ENCODE measurements around the gene IL25. TPM values are rescaled to one million over a fixed set of nuclear protein-coding genes. Genes with fewer than 3 reads are reported as not detected.
"Not testable (repeated sequence)": the region's sequence is repeated elsewhere in the genome, so short reads cannot be mapped to it uniquely, and the experiment has no call there.

IL25 gene
- not detected for total RNA-seq

GRCh38 chr14:23372509-23372908, at the start of gene IL25:
IL25 (plus strand) TSS chr14:23372809.
- Mint-ChIP-seq H3K4me3 (no peak within 1 kb of the TSS), H3K36me3 (no peaks in the 10 kb centered on the region), H3K27me3 (peaks cover 11% of the 10 kb centered on the region), H3K27ac (no peak within 1 kb of the TSS), H3K9me3 (ENCODE audit: low read depth) (no peaks in the 10 kb centered on the region), H3K4me1 (peaks cover 10% of the 10 kb centered on the region)
- ATAC-seq (no peak), DNase-seq (no peak)
- CTCF ChIA-PET, result interaction anchor here (1.2 kb wide), 1 partner anchor 295 kb away, joined by 3 read pairs; no protein-coding TSS in a partner anchor

DNA sequence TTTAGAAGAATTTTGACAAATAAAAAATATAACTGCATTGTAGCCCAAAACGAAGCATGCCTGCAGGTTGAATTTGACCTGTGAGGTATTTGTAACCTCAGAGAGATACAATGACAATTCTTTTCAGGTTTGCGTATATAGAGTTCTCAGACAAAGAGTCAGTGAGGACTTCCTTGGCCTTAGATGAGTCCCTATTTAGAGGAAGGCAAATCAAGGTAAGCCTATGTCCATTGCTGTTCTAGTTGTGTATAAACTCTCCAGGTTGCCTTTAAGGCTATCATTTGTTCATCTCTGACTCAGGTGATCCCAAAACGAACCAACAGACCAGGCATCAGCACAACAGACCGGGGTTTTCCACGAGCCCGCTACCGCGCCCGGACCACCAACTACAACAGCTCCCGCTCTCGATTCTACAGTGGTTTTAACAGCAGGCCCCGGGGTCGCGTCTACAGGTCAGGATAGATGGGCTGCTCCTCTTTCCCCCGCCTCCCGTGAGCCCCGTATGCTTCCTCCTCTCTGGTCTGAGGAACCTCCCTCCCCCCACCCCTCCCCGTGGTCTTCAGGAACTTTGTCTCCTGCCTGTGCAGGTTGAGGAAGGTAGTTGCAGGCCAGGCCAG, 48.7 kb upstream of the IL25 start:
- H3K36me3 Mint-ChIP-seq, result peaks cover 35% of the 10 kb centered on the region
- no peak overlapping the region for H3K4me3 Mint-ChIP-seq
- no peaks in the 10 kb centered on the region for H3K9me3 Mint-ChIP-seq (ENCODE audit: low read depth)
- peaks cover 33% of the 10 kb centered on the region for H3K4me1 Mint-ChIP-seq
- ATAC-seq, result no peak
- no peaks in the 10 kb centered on the region for H3K27me3 Mint-ChIP-seq
- H3K27ac Mint-ChIP-seq, result no peak overlapping the region
- DNase-seq, result no peak
- CTCF ChIA-PET, result interaction anchor here (1.0 to 10.7 kb wide), 3 partner anchors 22 to 203 kb away, joined by 3 to 119 read pairs (median 3); partner anchors contain the start of gene PPP1R3E

- ATAC-seq (no peak), DNase-seq (peak; percentile 23)
- Mint-ChIP-seq H3K27me3 (no peaks in the 10 kb centered on the region), H3K36me3 (peaks cover 35% of the 10 kb centered on the region), H3K9me3 (ENCODE audit: low read depth) (no peaks in the 10 kb centered on the region), H3K27ac (no peak overlapping the region), H3K4me3 (no peak overlapping the region), H3K4me1 (peaks cover 33% of the 10 kb centered on the region)
- CTCF ChIA-PET, result interaction anchor here (1.0 to 10.7 kb wide), 3 partner anchors 23 to 204 kb away, joined by 3 to 119 read pairs (median 3); partner anchors contain the start of gene PPP1R3E
These were observed 48.2 kb upstream of the IL25 start for GRCh38 chr14:23324455-23324846.

DNA sequence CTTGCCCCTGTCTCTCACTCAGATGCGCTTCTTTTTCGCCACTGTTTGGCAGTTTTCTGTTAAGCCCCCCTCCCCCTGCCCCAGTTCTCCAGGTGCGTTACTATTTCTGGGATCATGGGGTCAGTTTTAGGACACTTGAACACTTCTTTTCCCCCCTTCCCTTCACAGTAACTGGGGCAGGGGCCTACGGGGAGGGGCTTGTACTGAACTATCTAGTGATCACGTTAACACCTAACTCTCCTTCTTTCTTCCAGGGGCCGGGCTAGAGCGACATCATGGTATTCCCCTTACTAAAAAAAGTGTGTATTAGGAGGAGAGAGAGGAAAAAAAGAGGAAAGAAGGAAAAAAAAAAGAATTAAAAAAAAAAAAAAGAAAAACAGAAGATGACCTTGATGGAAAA, 47.6 kb upstream of the IL25 start:
- H3K36me3 Mint-ChIP-seq, result peaks cover 33% of the 10 kb centered on the region
- H3K27me3 Mint-ChIP-seq, result no peaks in the 10 kb centered on the region
- DNase-seq, result peak; percentile 23
- no peak overlapping the region for H3K27ac Mint-ChIP-seq
- H3K4me3 Mint-ChIP-seq, result no peak overlapping the region
- CTCF ChIA-PET, result interaction anchor here (1.0 to 10.7 kb wide), 2 partner anchors 23 to 204 kb away, joined by 3 to 119 read pairs; partner anchors contain the start of gene PPP1R3E
- peaks cover 28% of the 10 kb centered on the region for H3K4me1 Mint-ChIP-seq
- H3K9me3 Mint-ChIP-seq (ENCODE audit: low read depth), result no peaks in the 10 kb centered on the region
- no peak for ATAC-seq

DNA sequence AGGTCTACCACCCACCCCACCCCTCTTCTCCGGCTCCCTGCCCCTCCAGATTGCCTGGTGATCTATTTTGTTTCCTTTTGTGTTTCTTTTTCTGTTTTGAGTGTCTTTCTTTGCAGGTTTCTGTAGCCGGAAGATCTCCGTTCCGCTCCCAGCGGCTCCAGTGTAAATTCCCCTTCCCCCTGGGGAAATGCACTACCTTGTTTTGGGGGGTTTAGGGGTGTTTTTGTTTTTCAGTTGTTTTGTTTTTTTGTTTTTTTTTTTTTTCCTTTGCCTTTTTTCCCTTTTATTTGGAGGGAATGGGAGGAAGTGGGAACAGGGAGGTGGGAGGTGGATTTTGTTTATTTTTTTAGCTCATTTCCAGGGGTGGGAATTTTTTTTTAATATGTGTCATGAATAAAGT, 46.9 kb upstream of the IL25 start:
- H3K9me3 Mint-ChIP-seq (ENCODE audit: low read depth); ATAC-seq; DNase-seq; H3K4me3 Mint-ChIP-seq; H3K27ac Mint-ChIP-seq; H3K27me3 Mint-ChIP-seq: not testable (repeated sequence)
- CTCF ChIA-PET, result interaction anchor here (1.3 to 10.7 kb wide), 7 partner anchors 11 to 237 kb away, joined by 3 to 119 read pairs (median 6); partner anchors contain the start of gene PPP1R3E
- Mint-ChIP-seq H3K4me1 (peaks cover 21% of the 10 kb centered on the region), H3K36me3 (peaks cover 32% of the 10 kb centered on the region)

DNA sequence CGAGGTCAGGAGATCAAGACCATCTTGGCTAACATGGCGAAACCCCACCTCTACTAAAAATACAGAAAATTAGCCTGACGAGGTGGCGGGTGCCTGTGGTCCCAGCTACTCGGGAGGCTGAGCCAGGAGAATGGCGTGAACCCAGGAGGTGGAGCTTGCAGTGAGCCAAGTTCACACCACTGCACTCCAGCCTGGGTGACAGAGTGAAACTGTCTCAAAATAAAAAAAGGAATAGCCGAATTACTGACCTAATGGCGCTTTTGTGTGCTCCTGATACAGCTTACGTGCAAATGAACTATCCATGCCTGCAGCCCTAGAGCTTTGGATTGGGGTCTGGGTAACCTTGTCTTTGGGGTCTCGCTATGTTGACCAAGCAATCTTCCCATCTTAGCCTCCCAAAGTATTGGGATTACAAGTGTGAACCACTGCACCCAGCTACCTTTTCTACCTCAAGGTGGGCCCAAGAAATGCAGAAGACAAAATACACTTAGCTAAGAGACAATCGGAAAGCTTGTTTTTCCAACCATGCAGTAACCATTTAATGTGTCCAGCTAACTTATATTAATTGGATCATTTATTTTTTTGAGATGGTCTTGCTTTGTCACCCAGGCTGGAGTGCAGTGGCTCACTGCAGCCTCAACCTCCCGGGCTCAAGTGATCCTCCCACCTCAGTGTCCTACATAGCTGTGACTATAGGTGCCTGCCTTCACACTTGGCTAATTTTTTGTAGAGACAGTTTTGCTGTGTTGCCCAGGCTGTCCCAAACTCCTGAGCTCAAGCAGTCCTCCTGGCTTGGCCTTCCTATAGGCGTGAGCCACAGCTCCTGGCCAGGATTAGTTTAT, 45.9 kb upstream of the IL25 start:
- H3K4me1 Mint-ChIP-seq, result peaks cover 21% of the 10 kb centered on the region
- no peaks in the 10 kb centered on the region for H3K9me3 Mint-ChIP-seq (ENCODE audit: low read depth)
- no peak overlapping the region for H3K27ac Mint-ChIP-seq
- DNase-seq, result no peak
- H3K4me3 Mint-ChIP-seq, result no peak overlapping the region
- H3K36me3 Mint-ChIP-seq, result peaks cover 32% of the 10 kb centered on the region
- ATAC-seq, result no peak
- CTCF ChIA-PET, result interaction anchor here (0.6 to 10.7 kb wide), 17 partner anchors 8 to 236 kb away, joined by 3 to 119 read pairs (median 4); partner anchors contain the start of genes CMTM5, HOMEZ and PPP1R3E
- no peaks in the 10 kb centered on the region for H3K27me3 Mint-ChIP-seq

DNA sequence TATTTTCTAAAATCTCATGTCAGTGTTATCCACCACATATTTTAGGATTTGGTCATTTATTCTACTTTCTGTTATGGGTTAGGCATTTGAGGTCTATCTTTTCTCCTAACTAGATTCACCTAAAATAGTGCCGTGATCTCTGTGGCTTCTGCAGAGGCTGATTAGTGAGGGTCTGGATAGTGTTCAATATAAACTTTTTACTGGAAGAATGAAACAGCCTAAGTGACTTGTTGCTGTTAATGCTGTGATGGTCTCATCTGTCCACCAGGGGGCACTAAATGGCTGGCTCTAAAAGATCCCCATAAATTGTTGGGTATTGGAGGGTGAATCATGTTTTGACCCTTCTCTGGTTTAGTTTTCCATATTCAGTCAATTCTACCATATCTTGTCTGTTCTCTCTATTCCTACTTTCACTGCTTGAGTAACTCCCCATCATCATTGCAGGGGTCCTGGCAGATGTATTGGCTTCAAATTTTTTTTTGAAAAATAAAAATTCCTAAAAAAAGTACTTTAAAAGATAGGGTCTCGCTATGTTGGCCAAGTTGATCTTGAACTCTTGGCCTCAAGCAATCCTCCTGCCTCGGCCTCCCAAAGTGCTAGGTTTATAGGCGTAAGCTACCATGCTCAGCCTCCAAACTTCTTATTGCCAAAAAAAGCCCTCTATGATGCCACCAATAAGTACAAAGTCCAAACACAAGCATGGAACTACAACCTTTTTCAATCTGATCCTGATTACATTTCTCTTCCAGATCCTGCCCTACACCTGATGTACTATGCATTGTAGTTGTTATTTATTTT, 44.5 kb upstream of the IL25 start:
- peak; percentile 76 for DNase-seq
- H3K36me3 Mint-ChIP-seq, result peaks cover 22% of the 10 kb centered on the region
- CTCF ChIA-PET, result interaction anchor here (0.9 to 10.7 kb wide), 12 partner anchors 10 to 232 kb away, joined by 3 to 119 read pairs (median 4); partner anchors contain the start of genes CMTM5 and PPP1R3E
- no peaks in the 10 kb centered on the region for H3K27me3 Mint-ChIP-seq
- H3K27ac Mint-ChIP-seq, result no peak overlapping the region
- H3K4me1 Mint-ChIP-seq, result peaks cover 10% of the 10 kb centered on the region
- peak; percentile 67 for ATAC-seq
- H3K4me3 Mint-ChIP-seq, result no peak overlapping the region
- H3K9me3 Mint-ChIP-seq (ENCODE audit: low read depth), result no peaks in the 10 kb centered on the region

- no peak for DNase-seq
- Mint-ChIP-seq H3K27ac (no peak overlapping the region), H3K27me3 (peaks cover 33% of the 10 kb centered on the region), H3K36me3 (peaks cover 3% of the 10 kb centered on the region), H3K4me3 (no peak overlapping the region), H3K9me3 (ENCODE audit: low read depth) (no peaks in the 10 kb centered on the region), H3K4me1 (no peaks in the 10 kb centered on the region)
- CTCF ChIA-PET, result interaction anchor here (1.4 kb wide), 1 partner anchor 267 kb away, joined by 3 read pairs; no protein-coding TSS in a partner anchor
- no peak for ATAC-seq
These were observed 37.0 kb upstream of the IL25 start for GRCh38 chr14:23335623-23336022.

DNA sequence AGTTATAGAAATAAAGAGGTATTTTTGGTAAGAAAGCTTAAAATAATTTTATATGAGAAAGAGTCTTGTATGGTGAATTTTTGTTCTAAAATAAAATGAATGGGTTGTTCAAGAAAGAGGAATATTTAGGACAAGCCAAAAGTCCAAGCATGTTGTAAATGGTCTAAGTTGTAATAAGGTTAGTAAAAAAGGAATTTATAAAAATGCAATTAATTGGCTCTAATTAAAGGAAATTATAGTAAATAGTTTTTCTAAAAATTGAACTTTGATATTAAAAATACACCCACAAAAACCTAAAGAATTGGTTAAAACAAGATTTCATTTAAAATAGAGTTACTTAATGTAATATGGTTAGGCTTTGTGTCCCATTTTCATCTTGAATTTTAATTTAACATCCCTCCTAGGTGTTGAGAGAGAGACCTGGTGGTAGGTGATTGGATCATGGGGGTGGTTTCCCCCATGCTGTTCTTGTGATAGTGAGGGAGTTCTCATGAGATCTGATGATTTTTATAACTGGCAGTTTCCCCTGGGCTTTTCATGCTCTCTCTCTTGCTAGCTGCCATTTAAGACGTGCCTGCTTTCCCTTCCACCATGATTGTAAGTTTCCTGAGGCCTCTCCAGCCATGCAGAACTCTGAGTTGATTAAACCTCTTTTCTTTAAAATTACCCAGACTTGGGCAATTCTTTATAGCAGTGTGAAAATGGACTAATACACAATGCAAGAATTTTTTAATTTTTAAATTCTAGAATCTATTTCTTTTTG, 32.9 kb upstream of the IL25 start:
- Mint-ChIP-seq H3K27ac (no peak overlapping the region), H3K9me3 (ENCODE audit: low read depth) (no peaks in the 10 kb centered on the region), H3K4me3 (no peak overlapping the region), H3K27me3 (peaks cover 48% of the 10 kb centered on the region), H3K36me3 (peaks cover 3% of the 10 kb centered on the region), H3K4me1 (no peaks in the 10 kb centered on the region)
- CTCF ChIA-PET, result interaction anchor here (1.3 kb wide), 1 partner anchor 21 kb away, joined by 3 read pairs; no protein-coding TSS in a partner anchor
- ATAC-seq (no peak), DNase-seq (no peak)

- H3K27ac Mint-ChIP-seq, result no peak overlapping the region
- no peak for ATAC-seq
- no peaks in the 10 kb centered on the region for H3K9me3 Mint-ChIP-seq (ENCODE audit: low read depth)
- H3K27me3 Mint-ChIP-seq, result peaks cover 21% of the 10 kb centered on the region
- H3K4me3 Mint-ChIP-seq, result no peak overlapping the region
- DNase-seq, result no peak
- H3K36me3 Mint-ChIP-seq, result peaks cover 3% of the 10 kb centered on the region
- peaks cover 2% of the 10 kb centered on the region for H3K4me1 Mint-ChIP-seq
- CTCF ChIA-PET, result interaction anchor here (2.6 kb wide), 1 partner anchor 36 kb away, joined by 7 read pairs; no protein-coding TSS in a partner anchor
These were observed 28.1 kb upstream of the IL25 start for GRCh38 chr14:23344481-23344880.

GRCh38 chr14:23345987-23346692, 26.5 kb upstream of the IL25 start:
- Mint-ChIP-seq H3K36me3 (no peaks in the 10 kb centered on the region), H3K4me1 (peaks cover 3% of the 10 kb centered on the region), H3K4me3 (no peak overlapping the region), H3K27ac (no peak overlapping the region), H3K27me3 (peaks cover 28% of the 10 kb centered on the region), H3K9me3 (ENCODE audit: low read depth) (no peaks in the 10 kb centered on the region)
- DNase-seq (no peak), ATAC-seq (no peak)
- CTCF ChIA-PET, result interaction anchor here (0.9 to 2.6 kb wide), 5 partner anchors 12 to 226 kb away, joined by 3 to 7 read pairs (median 4); partner anchors contain the start of gene NGDN

All from activated CD8-positive, alpha-beta memory T cell treated with anti-CD3 and anti-CD28 coated beads, Interleukin-2, amount 10 ng/mL, durations not matched to agents 7 days and 5 days (primary cell).